HG03439 (cell line): ENCODE measurements around the gene SYMPK.

Experiments used
- ATAC-seq: cut with Tn5 transposase; IDR thresholded peaks from one replicate; pipeline ENCODE4 v1.9.1; 2021; ENCODE audit warnings: mild to moderate bottlenecking, moderate library complexity; ENCODE audit not compliant: unreplicated experiment

SYMPK gene

DNA sequence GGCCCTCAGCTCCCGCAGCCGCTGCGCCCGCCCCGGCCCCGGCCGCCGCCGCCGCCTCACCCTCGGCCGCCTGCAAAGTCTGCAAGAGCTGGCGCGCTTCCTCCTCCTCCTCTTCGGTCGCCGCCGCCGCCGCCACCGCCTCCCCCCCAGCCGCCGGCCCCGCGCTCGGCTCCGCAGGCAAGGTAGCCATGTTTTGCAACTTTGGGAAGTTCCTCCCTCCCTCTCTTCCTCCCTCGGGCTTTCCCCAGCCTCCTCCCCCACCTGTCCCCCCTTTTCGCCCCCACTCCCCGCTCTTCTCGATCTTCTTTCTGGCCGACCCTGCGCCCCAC, 94.3 kb downstream of the SYMPK start:
- ATAC-seq, result no peak

DNA sequence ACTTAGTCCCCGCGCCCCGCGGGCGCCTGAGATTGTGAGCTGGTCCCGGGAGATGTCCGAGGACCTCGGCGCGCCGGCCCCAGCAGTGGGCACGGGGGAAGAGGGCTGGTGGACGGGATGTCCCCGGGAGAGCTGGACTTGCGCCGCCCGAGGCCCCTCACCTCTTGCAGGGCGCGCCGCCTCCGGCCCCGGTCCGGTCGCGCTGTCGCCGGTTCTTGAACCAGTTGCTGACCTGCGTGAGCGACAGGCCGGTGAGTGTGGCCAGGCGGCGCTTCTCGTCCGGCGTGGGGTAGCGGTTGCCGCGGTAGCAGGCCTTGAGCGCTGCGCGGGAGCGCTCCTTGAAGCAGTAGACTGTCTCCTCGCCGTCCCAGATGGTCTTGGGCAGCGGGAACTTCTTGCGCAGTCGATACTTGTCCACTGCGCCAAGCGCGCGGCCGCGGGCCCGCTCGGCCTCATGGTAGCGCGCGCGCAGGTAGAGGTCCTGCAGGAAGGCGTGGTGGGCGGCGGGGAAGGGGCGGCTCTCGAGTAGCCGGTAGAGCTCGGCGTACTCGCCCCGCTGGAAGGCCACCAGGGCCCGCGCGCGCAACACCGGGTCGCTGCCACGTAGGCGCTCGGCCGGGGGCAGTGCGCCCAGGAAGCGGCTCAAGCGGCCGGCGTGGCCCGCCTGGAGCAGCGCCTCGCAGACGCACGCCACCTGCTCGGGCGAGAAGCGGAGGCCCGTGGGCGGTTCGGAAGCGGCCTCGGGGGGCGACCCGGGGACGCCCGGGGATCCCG, 94.9 kb downstream of the SYMPK start:
- no peak for ATAC-seq

DNA sequence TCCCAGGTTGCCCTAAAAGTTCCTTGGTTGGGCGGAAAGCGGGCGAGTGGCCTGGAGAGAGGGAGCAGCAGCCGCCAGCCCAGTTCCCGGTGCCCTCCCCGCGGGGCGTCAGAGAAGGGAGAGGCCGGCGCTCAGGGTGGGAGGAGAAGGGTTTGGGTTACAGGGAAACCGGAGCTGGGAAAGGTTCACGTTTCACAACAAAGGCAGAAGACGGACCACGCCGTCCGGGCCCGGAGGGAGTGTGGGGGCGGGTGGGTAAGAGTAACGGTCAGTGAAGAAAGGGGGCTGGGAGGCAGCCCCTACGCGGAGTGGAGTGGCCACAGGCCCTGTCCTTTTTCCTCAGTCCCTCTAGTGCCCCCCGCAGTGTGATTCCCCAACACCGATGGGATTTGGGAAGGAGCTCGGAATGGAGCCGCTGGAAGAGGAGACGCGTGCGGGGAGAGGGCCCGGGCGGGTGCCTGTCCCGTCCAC, 95.5 kb downstream of the SYMPK start:
- ATAC-seq, result no peak

DNA sequence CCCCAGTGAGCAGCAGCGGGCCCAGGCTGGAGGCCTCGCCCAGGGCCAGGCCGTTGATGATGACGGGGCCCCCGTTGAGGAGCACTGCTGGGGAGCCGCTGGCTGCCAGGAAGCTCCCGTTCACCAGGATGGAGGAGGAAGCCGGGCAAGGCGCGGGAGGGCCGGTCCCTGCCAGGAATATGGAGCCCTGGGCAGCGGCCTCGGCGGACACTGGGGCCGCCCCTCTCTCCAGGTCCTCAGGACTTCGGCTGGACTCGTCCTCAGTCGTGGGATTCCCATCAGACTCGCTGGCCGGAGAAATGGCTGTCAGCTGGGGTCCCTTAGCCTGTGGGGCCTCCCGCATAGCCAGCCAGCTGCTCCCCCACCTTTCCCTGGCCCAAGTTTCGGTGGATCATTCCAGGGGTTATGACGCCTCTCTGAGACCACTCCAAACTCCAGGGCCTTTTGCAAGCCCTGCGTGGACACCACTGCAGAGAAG, 96.0 kb downstream of the SYMPK start:
- ATAC-seq, result no peak

DNA sequence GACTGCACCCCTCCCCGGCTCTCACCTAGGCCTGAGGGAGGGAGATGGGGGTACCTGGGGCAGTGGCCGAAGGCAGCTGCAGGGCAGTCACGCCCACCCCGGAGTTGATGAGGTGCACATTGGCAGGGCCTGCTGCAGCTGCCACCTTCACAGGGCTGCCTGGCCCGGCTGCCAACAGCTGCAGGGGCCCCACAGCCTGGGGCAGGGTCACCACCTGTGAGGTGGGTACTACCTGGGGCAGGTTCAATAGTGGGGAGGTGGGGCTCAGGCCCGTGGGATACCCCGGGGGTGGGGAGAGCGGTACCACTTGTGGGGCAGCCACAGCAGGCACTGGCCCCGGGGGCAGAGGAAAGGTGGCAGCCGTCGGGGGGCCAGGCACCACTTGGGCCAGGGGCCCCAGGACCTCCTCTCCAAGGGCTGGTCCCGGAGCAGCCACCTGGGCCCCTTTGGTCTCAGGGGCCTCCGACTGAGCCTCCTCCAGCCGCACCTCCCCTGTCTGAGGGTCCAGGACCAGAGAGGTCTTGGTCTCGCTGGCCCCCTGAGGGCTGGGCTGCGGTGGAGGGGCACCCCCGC, 96.6 kb downstream of the SYMPK start:
- no peak for ATAC-seq

DNA sequence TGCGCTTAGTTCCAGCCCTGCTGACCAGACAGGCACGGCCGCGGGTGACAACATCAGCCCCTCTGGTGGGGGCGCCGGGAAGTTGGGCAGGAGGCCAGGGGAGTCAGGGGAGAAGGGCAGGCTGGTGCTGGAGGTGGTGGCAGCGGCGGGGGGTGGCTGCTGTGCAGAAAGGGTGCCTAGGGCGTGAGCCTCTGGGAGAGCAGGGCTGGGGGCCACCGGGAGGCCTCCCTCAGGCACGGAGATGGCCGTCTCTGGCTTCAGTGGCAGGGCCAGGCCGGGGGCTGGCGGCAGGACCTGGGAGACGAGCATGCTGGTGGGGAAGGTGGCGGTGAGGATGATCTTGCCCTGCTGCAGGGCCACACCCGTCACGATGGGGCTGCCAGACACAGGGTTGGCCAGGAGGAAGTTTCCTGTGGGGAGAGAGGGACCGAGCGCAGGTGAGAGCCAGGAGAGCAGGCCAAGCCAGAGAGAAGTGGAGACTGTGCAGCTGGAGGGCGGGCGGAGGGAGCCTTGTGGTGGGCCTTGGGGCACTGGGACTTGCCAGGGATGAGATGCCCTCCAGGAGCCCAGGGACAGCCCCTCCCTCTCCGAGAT, 97.1 kb downstream of the SYMPK start:
- no peak for ATAC-seq
